SU-DHL-6 (cell line): ENCODE data around the gene HS6ST3.

Experiments
- CTCF ChIP-seq: fragments of 200-600 bp; sonication (generic); IDR thresholded peaks from one replicate; pipeline ENCODE4 v1.5.1; 2017; ENCODE audit warnings: antibody characterized with exemption, mild to moderate bottlenecking, low read length, moderate library complexity; ENCODE audit not compliant: insufficient read depth, poor library complexity, severe bottlenecking
- EZH2phosphoT487 ChIP-seq: fragments of 200-600 bp; sonication (generic), shearing (Covaris generic); conservative IDR thresholded peaks from 2 replicates; pipeline ENCODE4 v1.6.1; 2018; ENCODE audit warnings: mild to moderate bottlenecking, antibody characterized with exemption, low read length, moderate library complexity, mixed read lengths

- TF ChIP-seq EZH2phosphoT487: no peak
- no peak for TF ChIP-seq CTCF
Measured at GRCh38 chr13:96373597-96373996, 283.7 kb downstream of the HS6ST3 start.
